NCI-H345 treated with DMSO at 0.1 percent for 48 hours (cell line): ENCODE measurements around the gene PON2.
"Not testable (repeated sequence)": the region's sequence is repeated elsewhere in the genome, so short reads cannot be mapped to it uniquely, and the experiment has no call there.

Experiments
- DNase-seq: peaks from one replicate; lab custom pipeline; 2025; ENCODE audit not compliant: unreplicated experiment; lab: John Stamatoyannopoulos, UW

The PON2 gene

GRCh38 chr7:95407751-95408150, 27.1 kb downstream of the PON2 start:
- no peak for DNase-seq

GRCh38 chr7:95405800-95406199, 29.0 kb downstream of the PON2 start:
- no peak for DNase-seq

- no peak for DNase-seq
Measured at GRCh38 chr7:95405208-95405607, 29.6 kb downstream of the PON2 start.

GRCh38 chr7:95404316-95404865, 30.4 kb downstream of the PON2 start:
- no peak for DNase-seq

GRCh38 chr7:95398155-95398940, 36.5 kb downstream of the PON2 start:
- DNase-seq = no peak

GRCh38 chr7:95397381-95397780, 37.4 kb downstream of the PON2 start:
- no peak for DNase-seq

- DNase-seq = no peak
Measured at GRCh38 chr7:95396136-95397032, 38.4 kb downstream of the PON2 start, which contains the start of gene PON3. TSS of gene PON3 (minus strand) at chr7:95396375. CDS start at chr7:95396350, 25 bp downstream.

GRCh38 chr7:95395755-95396135, 39.1 kb downstream of the PON2 start:
- DNase-seq = no peak

GRCh38 chr7:95394370-95394769, 40.5 kb downstream of the PON2 start:
- DNase-seq = no peak

GRCh38 chr7:95391761-95392160, 43.1 kb downstream of the PON2 start:
- no peak for DNase-seq

GRCh38 chr7:95389516-95389915, 45.3 kb downstream of the PON2 start:
- DNase-seq = no peak

- not testable (repeated sequence) for DNase-seq
Measured at GRCh38 chr7:95379457-95379856, 55.4 kb downstream of the PON2 start.

- DNase-seq = no peak
Measured at GRCh38 chr7:95376632-95377400, 58.0 kb downstream of the PON2 start.

- DNase-seq = no peak
Measured at GRCh38 chr7:95375591-95376257, 59.1 kb downstream of the PON2 start.

GRCh38 chr7:95373323-95373722, 61.5 kb downstream of the PON2 start:
- DNase-seq = no peak

- no peak for DNase-seq
Measured at GRCh38 chr7:95368235-95368634, 66.6 kb downstream of the PON2 start.

GRCh38 chr7:95367606-95368005, 67.2 kb downstream of the PON2 start:
- no peak for DNase-seq

- no peak for DNase-seq
Measured at GRCh38 chr7:95365151-95365550, 69.7 kb downstream of the PON2 start.

GRCh38 chr7:95357623-95358022, 77.2 kb downstream of the PON2 start:
- no peak for DNase-seq
